ENCODE measurements around the gene PDE4D. TPM values are rescaled to one million over a fixed set of nuclear protein-coding genes. Genes with fewer than 3 reads are reported as not detected.

Gene PDE4D
- total RNA-seq, 1 experiment from 2014 or later, result 2.4 TPM

DNA sequence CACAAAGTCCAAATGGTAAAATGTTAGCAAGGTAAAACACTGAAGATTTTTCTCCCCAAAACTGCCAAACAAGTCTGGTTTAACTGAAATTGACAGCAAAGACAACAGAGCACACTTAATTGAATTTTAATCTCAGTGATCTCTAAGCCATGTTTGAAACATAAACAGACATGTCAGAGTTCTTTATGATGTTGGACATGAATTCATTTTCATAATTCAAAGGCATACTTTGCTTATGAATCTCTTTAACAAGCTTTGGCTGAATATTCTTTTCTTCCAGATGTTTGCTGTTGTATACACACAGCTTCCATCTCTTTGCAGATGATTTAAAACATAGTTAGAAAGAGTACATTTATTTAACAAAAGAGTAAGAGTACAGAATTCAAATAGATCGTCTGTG is 801.6 kb downstream of the PDE4D start:
- POLR2A ChIA-PET, result no interaction called here

GRCh38 chr5:59090323-59090722 is 803.2 kb downstream of the PDE4D start:
- no peaks in the 10 kb centered on the region for H3K36me3 ChIP-seq (ENCODE audit: control insufficient read depth, insufficient read depth, low read length)
- no TSS peak for BruUV-seq (replicated peaks)
- in situ Hi-C loops (cut with HindIII; ENCODE audit: low pct_unique_long_range_greater_than_20kb, low sequenced_read_pairs) (no loop called here), intact Hi-C loops (cut with micrococcal nuclease; ENCODE audit: unreplicated experiment) (no loop called here)
- no peak overlapping the region for H3K4me3 ChIP-seq (ENCODE audit: low read depth in 2 of 2, low read length in 2 of 2)
- no peaks in the 10 kb centered on the region for H3K4me1 ChIP-seq (ENCODE audit: control insufficient read depth, insufficient read depth, low read length)
- ChIA-PET CTCF (no interaction called here), POLR2A (no interaction called here)
- H3K27me3 ChIP-seq (ENCODE audit: control insufficient read depth, insufficient read depth, low read length), result no peaks in the 10 kb centered on the region; the same call in 1 of the 2 replicates
- H3K9me3 ChIP-seq (ENCODE audit: control insufficient read depth, insufficient read depth, low read depth, low read length), result no peaks in the 10 kb centered on the region
- ATAC-seq (no peak), DNase-seq (ENCODE audit: low read depth, low spot score) (no peak)
- H3K27ac ChIP-seq (ENCODE audit: low read length), result no peak overlapping the region
- no peak for TF ChIP-seq POLR2AphosphoS5 (IDR thresholded peaks at IDR 0.05; ENCODE audit: low read depth, low read length)

More for the DNA sequence above, 801.6 kb downstream of the PDE4D start:
- Histone ChIP-seq H3K27ac (ENCODE audit: low read length) (no peak overlapping the region), H3K9me3 (ENCODE audit: control insufficient read depth, insufficient read depth, low read depth, low read length) (no peaks in the 10 kb centered on the region), H3K36me3 (ENCODE audit: control insufficient read depth, insufficient read depth, low read length) (no peaks in the 10 kb centered on the region), H3K27me3 (ENCODE audit: control insufficient read depth, insufficient read depth, low read length) (no peaks in the 10 kb centered on the region; the same call in 1 of the 2 replicates), H3K4me3 (ENCODE audit: low read depth in 2 of 2, low read length in 2 of 2) (no peak overlapping the region), H3K4me1 (ENCODE audit: control insufficient read depth, insufficient read depth, low read length) (no peaks in the 10 kb centered on the region)
- BruUV-seq (replicated peaks), result no TSS peak
- intact Hi-C loops (cut with micrococcal nuclease; ENCODE audit: unreplicated experiment) (no loop called here), in situ Hi-C loops (cut with HindIII; ENCODE audit: low pct_unique_long_range_greater_than_20kb, low sequenced_read_pairs) (no loop called here)
- no peak for TF ChIP-seq POLR2AphosphoS5 (IDR thresholded peaks at IDR 0.05; ENCODE audit: low read depth, low read length)
- TF ChIP-seq SIN3A (IDR thresholded peaks at IDR 0.05; ENCODE audit: borderline replicate concordance, insufficient read depth, low read depth, low read length), result no peak
- CTCF ChIA-PET, result no interaction called here
- ATAC-seq (no peak), DNase-seq (ENCODE audit: low read depth, low spot score) (no peak)

DNA sequence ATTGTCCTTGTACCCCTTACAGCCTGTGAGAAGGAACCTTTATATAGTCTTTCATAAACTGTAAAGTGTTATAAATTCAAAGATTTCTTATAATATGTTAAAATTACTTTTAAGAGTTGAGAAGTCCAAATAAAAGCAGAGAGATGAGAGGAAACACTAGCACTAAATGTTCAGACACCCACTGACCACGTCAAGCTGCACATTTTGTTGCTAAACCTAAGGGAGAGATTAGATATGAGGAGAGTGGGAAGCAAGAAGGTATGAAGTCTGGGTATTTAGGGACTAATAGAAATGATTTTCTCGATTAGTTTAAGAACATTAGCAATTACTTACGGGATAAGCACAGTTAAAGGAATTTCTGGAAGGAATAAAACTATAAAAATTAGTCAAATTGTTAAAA is 803.8 kb downstream of the PDE4D start:
- ChIA-PET POLR2A (no interaction called here), CTCF (no interaction called here)
- intact Hi-C loops (cut with micrococcal nuclease; ENCODE audit: unreplicated experiment), result no loop called here
- no peak overlapping the region for H3K27ac ChIP-seq (ENCODE audit: low read length)
- TF ChIP-seq SIN3A (IDR thresholded peaks at IDR 0.05; ENCODE audit: borderline replicate concordance, insufficient read depth, low read depth, low read length) (no peak), TCF7L2 (IDR thresholded peaks at IDR 0.05; ENCODE audit: low read depth, low read length) (no peak), CTCF (IDR thresholded peaks at IDR 0.05) (no peak), POLR2AphosphoS5 (IDR thresholded peaks at IDR 0.05; ENCODE audit: low read depth, low read length) (no peak)
- TF ChIP-seq, protein P1, sequence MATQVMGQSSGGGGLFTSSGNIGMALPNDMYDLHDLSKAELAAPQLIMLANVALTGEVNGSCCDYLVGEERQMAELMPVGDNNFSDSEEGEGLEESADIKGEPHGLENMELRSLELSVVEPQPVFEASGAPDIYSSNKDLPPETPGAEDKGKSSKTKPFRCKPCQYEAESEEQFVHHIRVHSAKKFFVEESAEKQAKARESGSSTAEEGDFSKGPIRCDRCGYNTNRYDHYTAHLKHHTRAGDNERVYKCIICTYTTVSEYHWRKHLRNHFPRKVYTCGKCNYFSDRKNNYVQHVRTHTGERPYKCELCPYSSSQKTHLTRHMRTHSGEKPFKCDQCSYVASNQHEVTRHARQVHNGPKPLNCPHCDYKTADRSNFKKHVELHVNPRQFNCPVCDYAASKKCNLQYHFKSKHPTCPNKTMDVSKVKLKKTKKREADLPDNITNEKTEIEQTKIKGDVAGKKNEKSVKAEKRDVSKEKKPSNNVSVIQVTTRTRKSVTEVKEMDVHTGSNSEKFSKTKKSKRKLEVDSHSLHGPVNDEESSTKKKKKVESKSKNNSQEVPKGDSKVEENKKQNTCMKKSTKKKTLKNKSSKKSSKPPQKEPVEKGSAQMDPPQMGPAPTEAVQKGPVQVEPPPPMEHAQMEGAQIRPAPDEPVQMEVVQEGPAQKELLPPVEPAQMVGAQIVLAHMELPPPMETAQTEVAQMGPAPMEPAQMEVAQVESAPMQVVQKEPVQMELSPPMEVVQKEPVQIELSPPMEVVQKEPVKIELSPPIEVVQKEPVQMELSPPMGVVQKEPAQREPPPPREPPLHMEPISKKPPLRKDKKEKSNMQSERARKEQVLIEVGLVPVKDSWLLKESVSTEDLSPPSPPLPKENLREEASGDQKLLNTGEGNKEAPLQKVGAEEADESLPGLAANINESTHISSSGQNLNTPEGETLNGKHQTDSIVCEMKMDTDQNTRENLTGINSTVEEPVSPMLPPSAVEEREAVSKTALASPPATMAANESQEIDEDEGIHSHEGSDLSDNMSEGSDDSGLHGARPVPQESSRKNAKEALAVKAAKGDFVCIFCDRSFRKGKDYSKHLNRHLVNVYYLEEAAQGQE (IDR thresholded peaks at IDR 0.05; ENCODE audit: insufficient read depth in 1 of 2, low read depth in 2 of 2, low read length in 1 of 2), result no peak
- no peak overlapping the region for H3K4me3 ChIP-seq (ENCODE audit: low read depth in 2 of 2, low read length in 2 of 2)
- no peaks in the 10 kb centered on the region for H3K36me3 ChIP-seq (ENCODE audit: control insufficient read depth, insufficient read depth, low read length)
- no TSS peak for BruUV-seq (replicated peaks)
- ATAC-seq (no peak), DNase-seq (ENCODE audit: low read depth, low spot score) (no peak)
- in situ Hi-C loops (cut with HindIII; ENCODE audit: low pct_unique_long_range_greater_than_20kb, low sequenced_read_pairs), result no loop called here
- no peaks in the 10 kb centered on the region for H3K27me3 ChIP-seq (ENCODE audit: control insufficient read depth, insufficient read depth, low read length)
- H3K9me3 ChIP-seq (ENCODE audit: control insufficient read depth, insufficient read depth, low read depth, low read length), result no peaks in the 10 kb centered on the region
- H3K4me1 ChIP-seq (ENCODE audit: control insufficient read depth, insufficient read depth, low read length), result no peaks in the 10 kb centered on the region
